ENCODE data around the gene DNASE2B. TPM values are rescaled to one million over a fixed set of nuclear protein-coding genes. Genes with fewer than 3 reads are reported as not detected.

Gene DNASE2B
- total RNA-seq, 4 donors from 2014 or later, result not detected

- no peak for TF ChIP-seq POLR2A (IDR thresholded peaks at IDR 0.05)
- TF ChIP-seq, protein P1, sequence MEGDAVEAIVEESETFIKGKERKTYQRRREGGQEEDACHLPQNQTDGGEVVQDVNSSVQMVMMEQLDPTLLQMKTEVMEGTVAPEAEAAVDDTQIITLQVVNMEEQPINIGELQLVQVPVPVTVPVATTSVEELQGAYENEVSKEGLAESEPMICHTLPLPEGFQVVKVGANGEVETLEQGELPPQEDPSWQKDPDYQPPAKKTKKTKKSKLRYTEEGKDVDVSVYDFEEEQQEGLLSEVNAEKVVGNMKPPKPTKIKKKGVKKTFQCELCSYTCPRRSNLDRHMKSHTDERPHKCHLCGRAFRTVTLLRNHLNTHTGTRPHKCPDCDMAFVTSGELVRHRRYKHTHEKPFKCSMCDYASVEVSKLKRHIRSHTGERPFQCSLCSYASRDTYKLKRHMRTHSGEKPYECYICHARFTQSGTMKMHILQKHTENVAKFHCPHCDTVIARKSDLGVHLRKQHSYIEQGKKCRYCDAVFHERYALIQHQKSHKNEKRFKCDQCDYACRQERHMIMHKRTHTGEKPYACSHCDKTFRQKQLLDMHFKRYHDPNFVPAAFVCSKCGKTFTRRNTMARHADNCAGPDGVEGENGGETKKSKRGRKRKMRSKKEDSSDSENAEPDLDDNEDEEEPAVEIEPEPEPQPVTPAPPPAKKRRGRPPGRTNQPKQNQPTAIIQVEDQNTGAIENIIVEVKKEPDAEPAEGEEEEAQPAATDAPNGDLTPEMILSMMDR (IDR thresholded peaks at IDR 0.05), result no peak
- WGBS, 2 donors, result 70 to 80% methylated on average over 2 of the region's 2 CpGs
- Histone ChIP-seq H3K27me3 (no peaks in the 10 kb centered on the region), H3K27ac (no peak overlapping the region), H3K4me1 (peaks cover 0 to 8% (median 0%) of the 10 kb centered on the region in 3 donors), H3K4me3 (no peak overlapping the region), H3K9me3 (no peaks in the 10 kb centered on the region), H3K36me3 (no peaks in the 10 kb centered on the region)
- no peak for DNase-seq
- intact Hi-C loops (cut with DNase I), result no loop called here
These were observed 5.1 kb downstream of the DNASE2B start for GRCh38 chr1:84403347-84403746.

GRCh38 chr1:84406346-84406861, 8.1 kb downstream of the DNASE2B start:
- Histone ChIP-seq H3K9me3 (no peaks in the 10 kb centered on the region), H3K27me3 (no peaks in the 10 kb centered on the region), H3K27ac (no peak overlapping the region), H3K36me3 (no peaks in the 10 kb centered on the region), H3K4me3 (no peak overlapping the region), H3K4me1 (peaks cover 0 to 8% (median 0%) of the 10 kb centered on the region in 3 donors)
- DNase-seq, result no peak
- WGBS, 2 donors, result 94 to 100% methylated on average over 1 of the region's 1 CpG
- intact Hi-C loops (cut with DNase I), result no loop called here
- no peak for TF ChIP-seq POLR2A (IDR thresholded peaks at IDR 0.05)
- TF ChIP-seq, protein P1 (IDR thresholded peaks at IDR 0.05), result no peak

DNA sequence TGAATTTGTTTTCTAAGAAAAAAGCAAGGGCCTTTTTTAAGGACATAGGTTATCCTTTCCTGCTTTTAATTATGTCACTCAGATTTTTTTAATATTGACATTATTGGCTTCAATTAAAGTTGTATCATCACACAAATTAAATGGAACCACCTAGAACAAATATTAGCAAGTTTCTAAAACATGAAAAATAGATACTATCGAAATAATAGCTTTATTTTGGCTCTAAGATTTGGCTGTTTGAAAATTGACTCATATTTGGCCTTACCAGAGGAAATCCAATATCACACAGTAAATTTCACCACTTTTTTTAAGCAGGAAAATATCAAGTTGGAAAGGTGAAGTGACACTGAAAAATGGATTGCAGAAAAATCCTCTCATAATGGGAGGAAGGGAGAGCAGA, 9.2 kb downstream of the DNASE2B start:
- intact Hi-C loops (cut with DNase I), result no loop called here
- Histone ChIP-seq H3K27ac (peak overlapping the region in 1 of 4 donors; percentile 16), H3K4me3 (no peak overlapping the region), H3K9me3 (no peaks in the 10 kb centered on the region), H3K36me3 (no peaks in the 10 kb centered on the region), H3K4me1 (peaks cover 0 to 5% (median 0%) of the 10 kb centered on the region in 3 donors), H3K27me3 (no peaks in the 10 kb centered on the region)
- TF ChIP-seq POLR2A (IDR thresholded peaks at IDR 0.05), result no peak
- TF ChIP-seq, protein P1 (IDR thresholded peaks at IDR 0.05), result no peak
- WGBS, 2 donors, result 57 to 75% methylated on average over 1 of the region's 1 CpG
- DNase-seq, result no peak

DNA sequence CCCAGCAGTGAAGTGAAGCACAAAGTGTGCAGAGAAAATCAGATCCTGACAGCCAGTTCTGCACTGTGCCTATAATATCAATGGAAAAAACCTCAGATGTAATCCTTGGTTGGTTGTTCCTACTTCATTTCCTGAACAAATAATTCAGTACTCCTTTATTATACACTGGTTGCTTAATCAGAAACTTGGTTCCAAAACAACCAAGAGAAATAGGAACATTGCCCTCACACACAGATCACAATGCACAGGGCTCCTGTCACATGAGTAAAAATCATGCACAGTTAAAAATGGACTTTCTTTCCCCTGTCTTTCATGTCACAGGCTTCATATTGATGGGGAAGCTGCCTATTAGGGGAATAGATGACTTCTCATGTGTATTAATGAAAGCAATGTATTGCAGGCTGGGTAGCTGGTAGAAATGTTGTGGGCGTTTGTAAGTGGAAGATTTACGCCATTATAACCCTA, 9.7 kb downstream of the DNASE2B start:
- Histone ChIP-seq H3K27me3 (no peaks in the 10 kb centered on the region), H3K36me3 (no peaks in the 10 kb centered on the region), H3K4me3 (no peak overlapping the region), H3K27ac (peak overlapping the region in 1 of 4 donors; percentile 16), H3K9me3 (no peaks in the 10 kb centered on the region), H3K4me1 (no peaks in the 10 kb centered on the region)
- TF ChIP-seq, protein P1 (IDR thresholded peaks at IDR 0.05), result no peak
- TF ChIP-seq POLR2A (IDR thresholded peaks at IDR 0.05), result no peak
- intact Hi-C loops (cut with DNase I), result no loop called here
- DNase-seq, result no peak
- WGBS, 2 donors, result 79 to 84% methylated on average over 2 of the region's 2 CpGs

- Histone ChIP-seq H3K27me3 (no peaks in the 10 kb centered on the region), H3K9me3 (no peaks in the 10 kb centered on the region), H3K36me3 (no peaks in the 10 kb centered on the region), H3K4me3 (no peak overlapping the region), H3K27ac (no peak overlapping the region), H3K4me1 (no peaks in the 10 kb centered on the region)
- 43 to 45% methylated on average over 2 of the region's 2 CpGs for WGBS, 2 donors
- no peak for DNase-seq
- intact Hi-C loops (cut with DNase I), result loop anchor here (10.0 kb wide), 1 partner anchor 485 kb away; no protein-coding TSS in a partner anchor
- TF ChIP-seq, protein P1 (IDR thresholded peaks at IDR 0.05), result no peak
- no peak for TF ChIP-seq POLR2A (IDR thresholded peaks at IDR 0.05)
These were observed 11.6 kb downstream of the DNASE2B start for GRCh38 chr1:84409888-84410287.
